NCI-H226 (cell line): ENCODE measurements around the gene KIF3B.
A peak's percentile ranks its signal among the peaks of the same experiment; 100 is the strongest.
"Not testable (repeated sequence)": the region's sequence is repeated elsewhere in the genome, so short reads cannot be mapped to it uniquely, and the experiment has no call there.

Experiments
- DNase-seq: peaks from one replicate; pipeline ENCODE4 v3.0.0-alpha.2; 2015

Gene KIF3B

GRCh38 chr20:32296819-32297420 is 19.5 kb downstream of the KIF3B start:
- DNase-seq: no peak

GRCh38 chr20:32297439-32297838 is 20.0 kb downstream of the KIF3B start:
- no peak for DNase-seq

GRCh38 chr20:32300647-32301046 is 23.2 kb downstream of the KIF3B start:
- no peak for DNase-seq

GRCh38 chr20:32301719-32302506 is 24.5 kb downstream of the KIF3B start:
- DNase-seq: no peak

GRCh38 chr20:32302507-32302872 is 25.0 kb downstream of the KIF3B start:
- no peak for DNase-seq

GRCh38 chr20:32304131-32304746 is 26.8 kb downstream of the KIF3B start:
- DNase-seq: no peak

- no peak for DNase-seq
Measured at GRCh38 chr20:32312718-32313424, 35.4 kb downstream of the KIF3B start.

- DNase-seq: no peak
Measured at GRCh38 chr20:32314768-32315167, 37.3 kb downstream of the KIF3B start.

- no peak for DNase-seq
Measured at GRCh38 chr20:32315399-32315798, 37.9 kb downstream of the KIF3B start.

GRCh38 chr20:32315891-32316290 is 38.4 kb downstream of the KIF3B start:
- no peak for DNase-seq

- no peak for DNase-seq
Measured at GRCh38 chr20:32316667-32317066, 39.2 kb downstream of the KIF3B start.

- no peak for DNase-seq
Measured at GRCh38 chr20:32319100-32319499, 41.6 kb downstream of the KIF3B start.

- no peak for DNase-seq
Measured at GRCh38 chr20:32320305-32320704, 42.9 kb downstream of the KIF3B start.

GRCh38 chr20:32321390-32321789 is 43.9 kb downstream of the KIF3B start:
- no peak for DNase-seq

- not testable (repeated sequence) for DNase-seq
Measured at GRCh38 chr20:32322260-32322659, 44.8 kb downstream of the KIF3B start.

GRCh38 chr20:32323761-32324160 is 46.3 kb downstream of the KIF3B start:
- DNase-seq: not testable (repeated sequence)

GRCh38 chr20:32325706-32326503 is 48.5 kb downstream of the KIF3B start:
- DNase-seq: peak; percentile 27

GRCh38 chr20:32326504-32326845 is 49.0 kb downstream of the KIF3B start:
- no peak for DNase-seq

GRCh38 chr20:32327087-32327681 is 49.7 kb downstream of the KIF3B start:
- peak; percentile 45 for DNase-seq

GRCh38 chr20:32329817-32330554 is 52.5 kb downstream of the KIF3B start:
- no peak for DNase-seq

GRCh38 chr20:32330555-32330897 is 53.1 kb downstream of the KIF3B start:
- DNase-seq: no peak

GRCh38 chr20:32332614-32333013 is 55.2 kb downstream of the KIF3B start:
- DNase-seq: peak; percentile 48
